ENCODE measurements around the gene OMP.

DNA sequence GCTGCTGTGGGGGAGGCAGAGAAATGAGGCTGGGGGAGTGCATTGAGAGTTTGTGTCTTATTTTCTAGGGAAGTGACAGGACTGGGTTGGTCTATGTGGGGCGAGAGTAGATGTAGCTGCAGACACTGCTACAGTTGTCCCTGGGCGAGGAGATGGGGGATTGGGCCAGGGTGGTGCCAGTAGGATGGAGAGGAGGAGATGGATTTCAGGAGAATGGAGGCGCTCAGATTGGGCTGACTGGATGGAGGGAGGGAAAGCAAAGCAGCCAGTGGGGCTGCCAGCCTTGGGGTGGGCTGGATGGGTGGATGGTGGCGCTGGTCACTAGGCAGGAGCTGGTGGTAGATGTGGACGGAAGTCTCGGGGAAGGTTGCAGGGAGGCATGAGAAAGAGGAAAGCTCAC, 9.3 kb downstream of the OMP start:
- TF ChIP-seq POLR2AphosphoS5 (IDR thresholded peaks at IDR 0.05) (no peak), POLR2A (IDR thresholded peaks at IDR 0.05; ENCODE audit: low read depth) (no peak)
- TF ChIP-seq, protein P1, sequence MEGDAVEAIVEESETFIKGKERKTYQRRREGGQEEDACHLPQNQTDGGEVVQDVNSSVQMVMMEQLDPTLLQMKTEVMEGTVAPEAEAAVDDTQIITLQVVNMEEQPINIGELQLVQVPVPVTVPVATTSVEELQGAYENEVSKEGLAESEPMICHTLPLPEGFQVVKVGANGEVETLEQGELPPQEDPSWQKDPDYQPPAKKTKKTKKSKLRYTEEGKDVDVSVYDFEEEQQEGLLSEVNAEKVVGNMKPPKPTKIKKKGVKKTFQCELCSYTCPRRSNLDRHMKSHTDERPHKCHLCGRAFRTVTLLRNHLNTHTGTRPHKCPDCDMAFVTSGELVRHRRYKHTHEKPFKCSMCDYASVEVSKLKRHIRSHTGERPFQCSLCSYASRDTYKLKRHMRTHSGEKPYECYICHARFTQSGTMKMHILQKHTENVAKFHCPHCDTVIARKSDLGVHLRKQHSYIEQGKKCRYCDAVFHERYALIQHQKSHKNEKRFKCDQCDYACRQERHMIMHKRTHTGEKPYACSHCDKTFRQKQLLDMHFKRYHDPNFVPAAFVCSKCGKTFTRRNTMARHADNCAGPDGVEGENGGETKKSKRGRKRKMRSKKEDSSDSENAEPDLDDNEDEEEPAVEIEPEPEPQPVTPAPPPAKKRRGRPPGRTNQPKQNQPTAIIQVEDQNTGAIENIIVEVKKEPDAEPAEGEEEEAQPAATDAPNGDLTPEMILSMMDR (IDR thresholded peaks at IDR 0.05): no peak
